Cardiac muscle cell (in vitro differentiated cells and primary cell): ENCODE results near the gene BIRC2. TPM values are rescaled to one million over a fixed set of nuclear protein-coding genes. Genes with fewer than 3 reads are reported as not detected.
"Not testable (repeated sequence)": the region's sequence is repeated elsewhere in the genome, so short reads cannot be mapped to it uniquely, and the experiment has no call there.

Experiments
- DNase-seq, 2 donors: peaks; one replicate each; pipeline versions ENCODE4 v3.0.0 to v3.0.0-alpha.2; 2010 to 2017; ENCODE audit warnings: low read depth in 1 of 2, low spot score in 1 of 2
- H3K27ac ChIP-seq: fragments of 200-600 bp; sonication (generic); 2 replicates; pipeline ENCODE4 v1.5.1; 2016
- H3K27me3 ChIP-seq: fragments of 200-600 bp; sonication (generic); 2 replicates; pipeline ENCODE4 v1.6.0; 2016; ENCODE audit warnings: control low read depth
- H3K36me3 ChIP-seq: fragments of 200-600 bp; sonication (generic); 2 replicates; pipeline ENCODE4 v1.5.1; 2016; ENCODE audit warnings: control low read depth
- H3K4me1 ChIP-seq: fragments of 200-600 bp; sonication (generic); 2 replicates; pipeline ENCODE4 v1.8.1; 2017; ENCODE audit warnings: low read depth, mild to moderate bottlenecking, mixed run types
- H3K4me3 ChIP-seq: fragments of 200-600 bp; sonication (generic); 2 replicates; pipeline ENCODE4 v1.5.1; 2016; ENCODE audit warnings: mild to moderate bottlenecking
- H3K9me3 ChIP-seq: fragments of 200-600 bp; sonication (generic); 2 replicates; pipeline ENCODE4 v1.5.1; 2017; ENCODE audit warnings: low read depth, mild to moderate bottlenecking, control low read depth
- CTCF ChIP-seq: IDR thresholded peaks from 2 replicates; pipeline ENCODE4 v1.5.1; 2012; ENCODE audit warnings: low read depth, mild to moderate bottlenecking, low read length
- polyA plus RNA-seq: library from polyadenylated mRNA; unstranded; fragments of >200 nt; fragmentation: Nextera tagmentation; extraction: Ambion mirVana; gene quantifications from 2 replicates; pipeline ENCODE4 v1.2.1, GENCODE V29; 2016
- total RNA-seq: library from RNA; depleted of rRNA; stranded (reverse); fragments of >200 nt; gene quantifications from 2 replicates; pipeline ENCODE4 v1.2.3, GENCODE V29; 2016

The BIRC2 gene
- total and polyA plus RNA-seq, 2 experiments from 2014 or later: 36.1 to 40.4 TPM

- TF ChIP-seq CTCF: peak; percentile 16
- H3K27me3 ChIP-seq: no peaks in the 10 kb centered on the region
- DNase-seq: peak in 1 of 2 donors; percentile 52
- H3K27ac ChIP-seq: no peak overlapping the region
- no peak overlapping the region for H3K4me3 ChIP-seq
- no peaks in the 10 kb centered on the region for H3K4me1 ChIP-seq
- H3K36me3 ChIP-seq: peaks cover 37% of the 10 kb centered on the region
- no peaks in the 10 kb centered on the region for H3K9me3 ChIP-seq
Measured at GRCh38 chr11:102367364-102367763, 20.4 kb downstream of the BIRC2 start.

- Histone ChIP-seq H3K36me3 (peaks cover 31% of the 10 kb centered on the region), H3K27ac (no peak overlapping the region), H3K27me3 (no peaks in the 10 kb centered on the region), H3K4me3 (no peak overlapping the region), H3K9me3 (no peaks in the 10 kb centered on the region), H3K4me1 (no peaks in the 10 kb centered on the region)
- no peak for TF ChIP-seq CTCF
- no peak for DNase-seq
Measured at GRCh38 chr11:102368472-102368871, 21.5 kb downstream of the BIRC2 start.

- DNase-seq, H3K9me3 ChIP-seq, H3K27me3 ChIP-seq, H3K4me1 ChIP-seq: not testable (repeated sequence)
- Histone ChIP-seq H3K27ac (peak overlapping the region; percentile 89), H3K4me3 (peak overlapping the region; percentile 24), H3K36me3 (peaks cover 19% of the 10 kb centered on the region)
Measured at GRCh38 chr11:102374633-102375424, 27.8 kb downstream of the BIRC2 start.

- H3K9me3 ChIP-seq: no peaks in the 10 kb centered on the region
- DNase-seq: no peak
- H3K27me3 ChIP-seq: no peaks in the 10 kb centered on the region
- H3K4me3 ChIP-seq: no peak overlapping the region
- peaks cover 24% of the 10 kb centered on the region for H3K36me3 ChIP-seq
- peaks cover 9% of the 10 kb centered on the region for H3K4me1 ChIP-seq
- TF ChIP-seq CTCF: no peak
- peak overlapping the region; percentile 89 for H3K27ac ChIP-seq
Measured at GRCh38 chr11:102375720-102376399, 28.8 kb downstream of the BIRC2 start.

- H3K27ac ChIP-seq: no peak overlapping the region
- H3K36me3 ChIP-seq: peaks cover 24% of the 10 kb centered on the region
- TF ChIP-seq CTCF: no peak
- DNase-seq: no peak
- peaks cover 9% of the 10 kb centered on the region for H3K4me1 ChIP-seq
- H3K9me3 ChIP-seq: no peaks in the 10 kb centered on the region
- H3K4me3 ChIP-seq: no peak overlapping the region
- H3K27me3 ChIP-seq: no peaks in the 10 kb centered on the region
Measured at GRCh38 chr11:102377891-102378290, 30.9 kb downstream of the BIRC2 start.

- DNase-seq: no peak
- no peaks in the 10 kb centered on the region for H3K27me3 ChIP-seq
- H3K9me3 ChIP-seq: no peaks in the 10 kb centered on the region
- peaks cover 9% of the 10 kb centered on the region for H3K4me1 ChIP-seq
- H3K36me3 ChIP-seq: peaks cover 24% of the 10 kb centered on the region
- no peak for TF ChIP-seq CTCF
- H3K27ac ChIP-seq: no peak overlapping the region
- no peak overlapping the region for H3K4me3 ChIP-seq
Measured at GRCh38 chr11:102378818-102379217, 31.8 kb downstream of the BIRC2 start.
